NCI-H1092 (cell line): ENCODE measurements around the gene BTBD16.

Experiments used
- DNase-seq: peaks from one replicate; lab custom pipeline; 2025; lab: John Stamatoyannopoulos, UW

Gene BTBD16

GRCh38 chr10:122294511-122295450 is 23.7 kb downstream of the BTBD16 start:
- no peak for DNase-seq

GRCh38 chr10:122295451-122295809 is 24.3 kb downstream of the BTBD16 start:
- DNase-seq, result no peak

- no peak for DNase-seq
Measured at GRCh38 chr10:122296363-122297120, 25.4 kb downstream of the BTBD16 start.

- no peak for DNase-seq
Measured at GRCh38 chr10:122297583-122297982, 26.5 kb downstream of the BTBD16 start.

GRCh38 chr10:122298206-122298597 is 27.1 kb downstream of the BTBD16 start:
- DNase-seq, result no peak

GRCh38 chr10:122298598-122299301 is 27.7 kb downstream of the BTBD16 start:
- peak; percentile 7 for DNase-seq

- no peak for DNase-seq
Measured at GRCh38 chr10:122299423-122300075, 28.5 kb downstream of the BTBD16 start.

GRCh38 chr10:122301055-122301810 is 30.1 kb downstream of the BTBD16 start:
- no peak for DNase-seq

- DNase-seq, result no peak
Measured at GRCh38 chr10:122301811-122302115, 30.7 kb downstream of the BTBD16 start.

- no peak for DNase-seq
Measured at GRCh38 chr10:122302315-122302714, 31.2 kb downstream of the BTBD16 start.

- no peak for DNase-seq
Measured at GRCh38 chr10:122303271-122304053, 32.4 kb downstream of the BTBD16 start.

GRCh38 chr10:122304054-122304579 is 33.0 kb downstream of the BTBD16 start:
- DNase-seq, result no peak

GRCh38 chr10:122306282-122306681 is 35.2 kb downstream of the BTBD16 start:
- no peak for DNase-seq

GRCh38 chr10:122306744-122307143 is 35.6 kb downstream of the BTBD16 start:
- DNase-seq, result no peak

GRCh38 chr10:122307669-122308416 is 36.7 kb downstream of the BTBD16 start:
- no peak for DNase-seq

- DNase-seq, result no peak
Measured at GRCh38 chr10:122308417-122309141, 37.5 kb downstream of the BTBD16 start.

- no peak for DNase-seq
Measured at GRCh38 chr10:122310311-122311050, 39.4 kb downstream of the BTBD16 start.

GRCh38 chr10:122311051-122311410 is 39.9 kb downstream of the BTBD16 start:
- DNase-seq, result no peak
